NCI-H69 (cell line): ENCODE measurements around the gene PSTPIP1.
A peak's percentile ranks its signal among the peaks of the same experiment; 100 is the strongest.

Experiments used
- DNase-seq: peaks from one replicate; lab custom pipeline; 2025; lab: John Stamatoyannopoulos, UW

PSTPIP1 gene

GRCh38 chr15:77070180-77070494, 75.2 kb downstream of the PSTPIP1 start:
- DNase-seq, result no peak

GRCh38 chr15:77070495-77071304, 75.8 kb downstream of the PSTPIP1 start, which contains the start of gene TSPAN3:
Gene TSPAN3, minus strand, starts transcription at chr15:77071109. Its CDS starts 155 bp downstream, at chr15:77070954.
- DNase-seq, result peak; percentile 93

DNA sequence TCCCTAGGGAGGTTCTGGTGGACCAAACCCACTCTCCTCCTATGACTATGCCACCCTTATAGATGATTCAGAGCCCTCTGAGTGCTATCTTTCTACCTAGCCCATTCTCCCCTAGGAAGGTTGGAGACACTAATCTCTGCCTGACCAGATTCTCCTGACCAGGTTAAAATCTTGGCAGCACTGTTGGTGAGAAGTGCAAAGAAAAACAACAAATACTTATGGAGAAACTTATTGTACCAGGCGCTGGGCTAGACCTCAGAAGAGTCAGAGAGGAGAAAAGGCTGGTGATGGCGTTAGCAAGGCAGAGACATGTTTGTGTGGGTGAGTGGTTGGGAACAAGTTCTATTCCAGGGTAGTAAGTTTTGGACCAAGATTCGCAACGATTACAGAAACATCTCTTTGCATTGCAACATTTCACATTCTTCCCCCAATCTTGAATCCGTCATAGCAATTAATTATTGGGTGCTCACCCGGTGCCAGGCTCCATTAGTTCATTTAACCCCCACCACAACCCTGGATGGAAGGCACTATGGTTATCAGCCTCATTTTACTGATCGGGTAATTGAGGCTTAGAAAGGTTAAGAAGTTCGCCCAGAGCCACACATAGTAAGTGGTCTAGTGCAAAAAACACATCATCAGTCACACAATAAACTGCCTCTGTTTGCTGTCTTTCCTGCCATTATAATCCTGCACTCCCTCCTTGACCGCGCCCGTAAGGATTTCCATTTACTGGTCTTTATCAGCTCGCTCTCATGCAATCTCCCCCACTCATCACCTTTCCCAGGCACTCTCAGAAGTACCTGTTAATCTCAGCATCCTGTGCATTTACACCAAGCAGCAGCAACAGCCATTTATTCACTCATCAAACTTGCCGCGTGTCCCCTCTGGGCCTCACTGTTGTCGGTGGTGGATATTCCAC, 76.6 kb downstream of the PSTPIP1 start:
- DNase-seq, result no peak

- no peak for DNase-seq
Observed at GRCh38 chr15:77074350-77074749, 79.4 kb downstream of the PSTPIP1 start.

DNA sequence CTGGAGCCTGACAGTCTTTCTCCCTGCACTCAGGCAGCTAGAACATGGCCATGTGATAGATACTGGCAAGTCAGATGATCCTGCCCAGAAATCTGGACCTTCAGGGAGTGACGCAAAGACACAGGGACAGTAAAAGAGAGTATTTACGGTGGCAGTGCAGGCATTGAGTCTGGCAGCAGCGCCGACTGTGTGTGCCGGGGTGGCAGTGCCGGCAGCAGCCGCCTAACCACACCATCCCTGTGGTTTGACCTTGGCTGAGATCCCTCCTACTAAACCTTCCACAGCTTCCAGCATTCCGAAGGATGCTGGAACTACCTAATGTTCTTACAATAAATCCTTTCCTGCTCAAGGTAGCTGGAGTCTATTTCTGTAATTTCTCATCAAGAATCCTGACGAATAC, 80.6 kb downstream of the PSTPIP1 start:
- DNase-seq, result no peak

DNA sequence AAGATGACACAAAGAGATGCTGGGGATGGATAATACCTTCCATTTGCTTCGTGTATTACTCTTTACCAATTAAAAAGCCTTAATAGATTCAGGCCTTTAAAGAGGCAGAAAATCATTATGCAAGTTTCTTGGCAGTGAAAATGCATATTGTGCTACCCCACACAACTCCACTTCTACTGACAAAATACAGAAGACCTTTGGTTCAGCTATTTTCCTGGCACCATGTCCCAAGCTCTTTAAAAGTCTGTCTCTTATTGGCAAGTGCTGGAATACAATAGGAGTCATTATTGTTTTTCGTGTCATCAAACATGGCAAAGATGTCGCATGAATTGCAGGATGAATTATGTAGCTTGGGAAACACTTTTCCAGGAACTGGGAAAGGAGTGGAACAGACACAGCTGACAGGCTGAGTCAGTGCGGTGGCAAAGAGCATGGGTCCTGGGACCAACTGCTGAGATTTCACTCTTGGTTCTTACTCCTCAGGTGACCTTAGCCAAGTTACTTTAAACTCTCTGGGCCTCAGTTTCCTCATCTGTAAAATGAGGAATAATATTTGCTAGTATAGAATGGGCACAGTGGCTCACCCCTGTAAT, 81.5 kb downstream of the PSTPIP1 start:
- DNase-seq, result no peak

DNA sequence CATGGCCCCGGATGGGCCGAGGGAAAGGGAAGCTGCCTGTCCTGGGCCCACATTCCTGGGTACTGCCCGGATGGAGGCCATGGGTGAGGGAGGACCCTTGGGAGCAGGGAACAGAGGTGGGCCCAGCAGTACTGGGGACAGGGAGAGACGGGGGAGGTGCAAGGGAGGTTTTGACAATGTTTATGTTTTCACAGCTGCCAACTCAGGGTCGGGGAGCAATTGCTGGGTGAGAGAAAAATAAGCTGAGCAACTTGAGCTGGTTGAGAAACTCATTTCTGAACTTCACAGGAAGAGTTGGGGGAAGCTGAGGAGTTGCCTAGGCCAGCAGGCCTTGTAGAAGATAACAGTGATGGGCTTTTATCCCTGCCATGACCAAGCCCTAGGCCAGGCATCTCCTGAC, 87.0 kb downstream of the PSTPIP1 start:
- no peak for DNase-seq

- peak; percentile 93 for DNase-seq
Observed at GRCh38 chr15:77083381-77084160, 88.6 kb downstream of the PSTPIP1 start.

- DNase-seq, result no peak
Observed at GRCh38 chr15:77084436-77084835, 89.5 kb downstream of the PSTPIP1 start.

DNA sequence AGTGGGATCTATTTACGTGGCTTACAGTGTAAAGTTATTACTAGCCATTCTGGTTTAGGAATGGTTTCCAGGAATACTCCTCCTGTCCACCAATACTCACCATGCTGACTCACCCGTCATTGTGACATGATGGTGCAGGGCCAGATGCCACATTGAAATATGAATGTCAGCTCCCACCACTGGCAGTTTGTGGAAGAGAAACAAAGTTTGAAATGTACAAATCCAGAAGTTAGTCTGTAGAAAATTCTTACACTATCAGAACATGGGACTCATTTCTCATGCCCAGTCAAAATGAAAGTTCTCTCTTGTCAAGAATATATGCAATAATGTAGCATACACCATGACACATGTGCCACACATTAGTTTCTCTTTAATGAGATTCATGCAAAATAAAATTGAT, 90.4 kb downstream of the PSTPIP1 start:
- DNase-seq, result no peak
